HCT116 (cell line): ENCODE data around the gene ALDH1L2. TPM values are rescaled to one million over a fixed set of nuclear protein-coding genes. Genes with fewer than 3 reads are reported as not detected.

Experiments used
- ATAC-seq: fragments of 200-7000 bp; cut with Tn5 transposase; 2 replicates; pipeline ENCODE4 v1.9.1; 2020; ENCODE audit warnings: mild to moderate bottlenecking, moderate library complexity
- BruUV-seq: library from RNA; stranded (reverse); fragments of 400-500 nt; replicated peaks from 2 replicates; lab custom pipeline; 2021; lab: Mats Ljungman, UMichigan
- CTCF ChIA-PET: fragments of 300-600 bp; sonication (Branson Sonifier 250); formaldehyde crosslinking; loops from one replicate; lab custom pipeline; 2021; ENCODE audit warnings: antibody characterized with exemption; lab: Charles Lee
- POLR2A ChIA-PET: fragments of 300-600, 350-600 bp; sonication (Branson Sonifier 250); formaldehyde crosslinking; loops from one replicate; lab custom pipeline; 2021; ENCODE audit warnings: antibody characterized with exemption; lab: Charles Lee
- RAD21 ChIA-PET, 2 experiments: fragments of 300-600 bp; sonication (Branson Sonifier 250); formaldehyde crosslinking; loops; one replicate each; lab custom pipeline; 2023; ENCODE audit warnings: low total read pairs in 2 of 2; ENCODE audit not compliant: uncharacterized antibody in 2 of 2, unreplicated experiment in 2 of 2, low non-redundant PET in 1 of 2; lab: Charles Lee
- DNase-seq: peaks from one replicate; pipeline ENCODE4 v3.0.0-alpha.2; 2010; ENCODE audit warnings: low read depth, low spot score
- H2AFZ ChIP-seq: fragments of 200-600 bp; shearing (Covaris generic), sonication (generic); 2 replicates; pipeline ENCODE4 v1.6.1; 2017; ENCODE audit warnings: low read depth, mixed run types, mixed read lengths, antibody characterized with exemption, low read length; ENCODE audit not compliant: poor library complexity, severe bottlenecking
- H3K27ac ChIP-seq: 2 replicates; pipeline ENCODE4 v1.5.1; 2012; ENCODE audit warnings: low read depth, low read length
- H3K27me3 ChIP-seq: fragments of 200-600 bp; sonication (generic); 2 replicates; pipeline ENCODE4 v1.6.1; 2016; ENCODE audit warnings: mixed run types, low read length, mixed read lengths; ENCODE audit not compliant: insufficient read depth
- H3K36me3 ChIP-seq, 2 experiments: fragments of 200-500 bp in 1 of 2; fragments of 200-600 bp in 1 of 2; sonication (Bioruptor generic) in 1 of 2; sonication (generic) in 1 of 2; 2 replicates each; pipeline versions ENCODE4 v1.5.1 to v1.6.1; 2014 to 2016; ENCODE audit warnings: low read length in 2 of 2, inconsistent platforms in 1 of 2, mixed read lengths in 1 of 2, mixed run types in 1 of 2; ENCODE audit not compliant: insufficient read depth in 2 of 2, control insufficient read depth in 1 of 2
- H3K4me1 ChIP-seq, 2 experiments: fragments of 200-600 bp in 1 of 2; sonication (generic) in 1 of 2; 2 replicates each; pipeline versions ENCODE4 v1.5.1 to v1.6.1; 2012 to 2017; ENCODE audit warnings: low read length in 2 of 2, inconsistent platforms in 1 of 2, mild to moderate bottlenecking in 1 of 2, mixed read lengths in 1 of 2, mixed run types in 1 of 2, moderate library complexity in 1 of 2; ENCODE audit not compliant: insufficient read depth in 2 of 2, control insufficient read depth in 1 of 2
- H3K4me2 ChIP-seq: fragments of 200-600 bp; sonication (generic); 2 replicates; pipeline ENCODE4 v1.6.1; 2017; ENCODE audit warnings: mixed run types, low read length, mixed read lengths
- H3K4me3 ChIP-seq, 2 experiments: fragments of 200-600 bp in 1 of 2; sonication (generic) in 1 of 2; replicated peaks in 1 of 2; 2 replicates each; pipeline ENCODE4 v1.5.1; 2011 to 2016; ENCODE audit warnings: low read length in 2 of 2, control low read depth in 1 of 2, low read depth in 1 of 2, mild to moderate bottlenecking in 1 of 2, mixed read lengths in 1 of 2, mixed run types in 1 of 2
- H3K79me2 ChIP-seq: fragments of 200-600 bp; sonication (generic); 2 replicates; pipeline ENCODE4 v1.6.1; 2017; ENCODE audit warnings: mild to moderate bottlenecking, mixed run types, low read length, moderate library complexity, mixed read lengths; ENCODE audit not compliant: insufficient read depth
- H3K9ac ChIP-seq: fragments of 200-600 bp; sonication (generic); 2 replicates; pipeline ENCODE4 v1.6.1; 2016; ENCODE audit warnings: low read length, mixed read lengths
- H3K9me2 ChIP-seq: fragments of 200-600 bp; sonication (generic), shearing (Covaris generic); 2 replicates; pipeline ENCODE4 v1.6.1; 2017; ENCODE audit warnings: mixed run types, mild to moderate bottlenecking, moderate library complexity; ENCODE audit not compliant: insufficient read depth
- H3K9me3 ChIP-seq, 2 experiments: fragments of 200-500 bp in 1 of 2; fragments of 200-600 bp in 1 of 2; sonication (Bioruptor generic) in 1 of 2; sonication (generic) in 1 of 2; 2 replicates each; pipeline ENCODE4 v1.6.1; 2014 to 2017; ENCODE audit warnings: low read length in 2 of 2, mixed read lengths in 2 of 2, inconsistent platforms in 1 of 2, low read depth in 1 of 2, mild to moderate bottlenecking in 1 of 2, mixed run types in 1 of 2, moderate library complexity in 1 of 2; ENCODE audit not compliant: control insufficient read depth in 1 of 2, insufficient read depth in 1 of 2
- H4K20me1 ChIP-seq: fragments of 200-600 bp; sonication (generic), shearing (Covaris generic); 2 replicates; pipeline ENCODE4 v1.6.1; 2017; ENCODE audit warnings: mixed run types, mild to moderate bottlenecking, moderate library complexity; ENCODE audit not compliant: insufficient read depth
- ATF3 ChIP-seq: IDR thresholded peaks from 2 replicates; pipeline ENCODE4 v1.6.1; 2012
- CBX3 ChIP-seq: IDR thresholded peaks from 2 replicates; pipeline ENCODE4 v1.6.1; 2012; ENCODE audit warnings: low read depth
- CEBPB ChIP-seq: IDR thresholded peaks from 2 replicates; pipeline ENCODE4 v1.6.1; 2012; ENCODE audit warnings: low read depth
- CTCF ChIP-seq, 3 experiments: fragments of 200-600 bp in 1 of 3; sonication (generic) in 1 of 3; IDR thresholded peaks in 2 of 3; conservative IDR thresholded peaks in 1 of 3; 2 replicates each; pipeline ENCODE4 v1.5.1; 2012 to 2017; ENCODE audit warnings: low read depth in 2 of 3, low read length in 2 of 3, antibody characterized with exemption in 1 of 3, borderline replicate concordance in 1 of 3, control low read depth in 1 of 3, mild to moderate bottlenecking in 1 of 3, mixed read lengths in 1 of 3, mixed run types in 1 of 3, moderate library complexity in 1 of 3; ENCODE audit not compliant: insufficient read depth in 1 of 3
- EGR1 ChIP-seq: IDR thresholded peaks from 2 replicates; pipeline ENCODE4 v1.6.1; 2012; ENCODE audit warnings: low read depth
- ELF1 ChIP-seq: IDR thresholded peaks from 2 replicates; pipeline ENCODE4 v1.6.1; 2012; ENCODE audit warnings: low read depth, borderline replicate concordance
- EZH2 ChIP-seq: fragments of 200-600 bp; sonication (generic); IDR thresholded peaks from 2 replicates; pipeline ENCODE4 v1.6.1; 2017; ENCODE audit warnings: antibody characterized with exemption, mixed run types
- EZH2phosphoT487 ChIP-seq: fragments of 200-600 bp; IDR thresholded peaks from 2 replicates; pipeline ENCODE4 v1.6.1; 2018; ENCODE audit warnings: antibody characterized with exemption, borderline replicate concordance
- FOSL1 ChIP-seq: IDR thresholded peaks from 2 replicates; pipeline ENCODE4 v1.6.1; 2012; ENCODE audit warnings: low read depth
- JUND ChIP-seq: IDR thresholded peaks from 2 replicates; pipeline ENCODE4 v1.6.1; 2012
- POLR2A ChIP-seq: IDR thresholded peaks from 2 replicates; pipeline ENCODE4 v1.7.0; 2011; ENCODE audit warnings: borderline replicate concordance; ENCODE audit not compliant: insufficient read depth, insufficient read length; ENCODE audit errors: extremely low read depth
- POLR2AphosphoS5 ChIP-seq: IDR thresholded peaks from 2 replicates; pipeline ENCODE4 v1.6.1; 2011; ENCODE audit warnings: mild to moderate bottlenecking, low read depth, low read length, moderate library complexity
- RAD21 ChIP-seq: IDR thresholded peaks from 2 replicates; pipeline ENCODE4 v1.6.1; 2012; ENCODE audit warnings: low read depth, mild to moderate bottlenecking
- SIN3A ChIP-seq: IDR thresholded peaks from 2 replicates; pipeline ENCODE4 v1.6.1; 2012; ENCODE audit warnings: low read depth
- SP1 ChIP-seq: IDR thresholded peaks from 2 replicates; pipeline ENCODE4 v1.6.1; 2012; ENCODE audit warnings: low read depth
- SRF ChIP-seq: IDR thresholded peaks from 2 replicates; pipeline ENCODE4 v1.6.1; 2012; ENCODE audit warnings: low read depth
- ZFX ChIP-seq: fragments of 450-650 bp; IDR thresholded peaks from 2 replicates; pipeline ENCODE4 v1.6.1; 2017
- intact Hi-C: fragments of 100-400 bp; cut with micrococcal nuclease; formaldehyde crosslinking; loops from 2 replicates; pipeline ENCODE4 v1.10.0; 2022
- total RNA-seq: library from RNA; stranded (reverse); gene quantifications from one replicate; pipeline ENCODE4 v1.2.1, GENCODE V29; 2021; ENCODE audit not compliant: unreplicated experiment
- TF ChIP-seq, protein P1 (sequence below): IDR thresholded peaks from 2 replicates; pipeline ENCODE4 v1.6.1; 2011; ENCODE audit warnings: mild to moderate bottlenecking, low read length, moderate library complexity; ENCODE audit not compliant: insufficient replicate concordance; ENCODE audit errors: extremely low read depth

The ALDH1L2 gene
- total RNA-seq, 1 experiment from 2014 or later = 1.5 TPM

GRCh38 chr12:105025890-105026289 is 58.4 kb downstream of the ALDH1L2 start:
- intact Hi-C loops = no loop called here
- H4K20me1 ChIP-seq = no peaks in the 10 kb centered on the region
- no peak overlapping the region for H3K27ac ChIP-seq
- H3K9me3 ChIP-seq = no peaks in the 10 kb centered on the region
- POLR2A ChIA-PET = no interaction called here
- RAD21 ChIA-PET = no interaction called here
- no peaks in the 10 kb centered on the region for H3K4me1 ChIP-seq
- BruUV-seq = no TSS peak
- CTCF ChIA-PET = no interaction called here
- DNase-seq = no peak
- no peaks in the 10 kb centered on the region for H3K79me2 ChIP-seq
- no peak overlapping the region for H3K9ac ChIP-seq
- H3K27me3 ChIP-seq = no peaks in the 10 kb centered on the region
- no peak overlapping the region for H3K4me2 ChIP-seq
- H3K9me2 ChIP-seq = no peaks in the 10 kb centered on the region
- no peak overlapping the region for H2AFZ ChIP-seq
- no peak overlapping the region for H3K4me3 ChIP-seq
- H3K36me3 ChIP-seq = no peaks in the 10 kb centered on the region
- no peak for ATAC-seq
- TF ChIP-seq, protein P1, sequence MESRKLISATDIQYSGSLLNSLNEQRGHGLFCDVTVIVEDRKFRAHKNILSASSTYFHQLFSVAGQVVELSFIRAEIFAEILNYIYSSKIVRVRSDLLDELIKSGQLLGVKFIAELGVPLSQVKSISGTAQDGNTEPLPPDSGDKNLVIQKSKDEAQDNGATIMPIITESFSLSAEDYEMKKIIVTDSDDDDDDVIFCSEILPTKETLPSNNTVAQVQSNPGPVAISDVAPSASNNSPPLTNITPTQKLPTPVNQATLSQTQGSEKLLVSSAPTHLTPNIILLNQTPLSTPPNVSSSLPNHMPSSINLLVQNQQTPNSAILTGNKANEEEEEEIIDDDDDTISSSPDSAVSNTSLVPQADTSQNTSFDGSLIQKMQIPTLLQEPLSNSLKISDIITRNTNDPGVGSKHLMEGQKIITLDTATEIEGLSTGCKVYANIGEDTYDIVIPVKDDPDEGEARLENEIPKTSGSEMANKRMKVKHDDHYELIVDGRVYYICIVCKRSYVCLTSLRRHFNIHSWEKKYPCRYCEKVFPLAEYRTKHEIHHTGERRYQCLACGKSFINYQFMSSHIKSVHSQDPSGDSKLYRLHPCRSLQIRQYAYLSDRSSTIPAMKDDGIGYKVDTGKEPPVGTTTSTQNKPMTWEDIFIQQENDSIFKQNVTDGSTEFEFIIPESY = no peak
- TF ChIP-seq SRF (no peak), SP1 (no peak), CTCF (IDR thresholded peaks at IDR 0.05 in 2 of 3, conservative IDR thresholded peaks at IDR 0.05 in 1 of 3; ENCODE audit: borderline replicate concordance in 1 of 3, insufficient read depth in 1 of 3, low read depth in 2 of 3, low read length in 2 of 3) (no peak), ZFX (no peak), RAD21 (no peak), EZH2 (no peak), ELF1 (no peak), SIN3A (no peak), EZH2phosphoT487 (no peak), POLR2A (no peak), EGR1 (no peak), JUND (no peak), FOSL1 (no peak), CBX3 (no peak), POLR2AphosphoS5 (no peak), ATF3 (no peak), CEBPB (no peak)
